Stimulated activated CD8-positive, alpha-beta memory T cell treated with anti-CD3 and anti-CD28 coated beads, Interleukin-15, amount 100 ng/mL, for 4 hours (primary cell): ENCODE results near the gene TOX2.
A peak's percentile ranks its signal among the peaks of the same experiment; 100 is the strongest.

Experiments used
- DNase-seq, 2 donors: peaks; one replicate each; pipeline ENCODE4 v3.0.0-alpha.2; 2020; ENCODE audit warnings: low read depth in 2 of 2

Gene TOX2

DNA sequence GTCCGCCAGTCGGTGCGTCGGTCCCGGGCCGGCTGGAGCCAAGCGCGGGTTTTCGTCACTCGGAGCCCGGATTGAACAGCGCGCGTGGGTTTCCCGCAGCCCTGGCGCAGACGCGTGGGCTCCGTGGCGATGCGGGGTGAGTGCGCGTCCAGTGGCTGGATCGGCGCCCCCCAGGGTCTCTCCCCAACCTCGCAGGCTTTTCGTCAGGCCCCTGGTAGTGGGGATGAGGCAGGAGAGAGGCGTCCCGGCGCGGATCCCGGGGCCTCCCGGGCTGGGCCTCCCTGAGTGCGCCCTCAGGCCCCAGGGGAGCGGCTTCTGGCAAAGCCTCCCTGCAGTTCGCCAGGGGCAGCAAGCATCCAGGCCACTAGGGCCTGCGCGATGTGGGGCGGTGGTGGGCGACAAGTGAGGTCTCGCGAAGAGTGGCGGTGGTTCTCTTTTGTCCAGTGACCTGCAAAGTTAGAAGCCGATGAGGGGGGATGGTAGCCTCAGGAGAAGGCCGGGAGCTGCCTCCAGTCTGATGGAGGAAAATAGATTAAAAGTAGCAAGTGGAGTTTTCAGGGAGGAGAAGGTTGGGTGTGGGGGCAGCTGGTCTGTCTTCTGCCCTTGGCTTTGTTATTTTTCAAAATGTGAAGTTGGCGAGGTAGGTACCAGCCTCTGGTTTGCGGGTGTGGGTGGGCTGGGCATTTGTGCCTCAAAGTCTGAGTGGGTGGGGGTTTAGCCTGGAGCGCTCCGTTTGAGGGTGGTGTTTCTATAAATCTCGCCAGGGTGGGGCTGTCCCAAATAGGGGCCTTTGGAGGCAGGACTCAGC is 1.6 kb downstream of the TOX2 start:
- DNase-seq = no peak

- no peak for DNase-seq
Observed at GRCh38 chr20:43916881-43917371, 2.3 kb downstream of the TOX2 start.

- no peak for DNase-seq
Observed at GRCh38 chr20:43917380-43917779, 2.7 kb downstream of the TOX2 start.

DNA sequence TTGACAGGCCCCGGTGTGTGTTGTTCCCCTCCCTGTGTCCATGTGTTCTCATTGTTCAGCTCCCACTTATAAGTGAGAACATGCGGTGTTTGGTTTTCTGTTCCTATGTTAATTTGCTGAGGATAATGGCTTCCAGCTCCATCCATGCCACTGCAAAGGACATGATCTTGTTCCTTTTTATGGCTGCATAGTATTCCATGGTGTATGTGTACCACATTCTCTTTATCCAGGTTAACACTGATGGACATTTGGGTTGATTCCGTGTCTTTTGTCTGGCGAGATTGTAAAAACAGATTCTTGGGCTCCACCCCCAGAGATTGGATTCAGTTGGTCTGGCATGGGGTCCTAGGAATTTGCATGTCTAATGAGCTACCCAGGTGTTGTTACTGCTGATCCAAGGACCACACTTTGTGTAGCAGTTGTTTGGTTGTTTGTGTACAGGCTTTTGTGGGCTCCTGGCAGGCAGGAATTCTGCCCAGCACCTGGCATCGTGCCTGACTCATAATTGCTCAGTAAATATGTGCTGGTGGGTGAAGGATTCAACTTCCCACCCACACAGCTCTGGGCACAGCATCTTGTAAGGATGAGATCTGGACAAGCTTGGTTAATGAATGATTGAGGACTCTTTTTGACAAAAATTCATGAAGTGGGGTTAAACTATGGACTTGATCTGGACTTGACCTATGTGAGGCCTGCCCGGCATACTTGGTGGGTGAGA is 5.2 kb downstream of the TOX2 start:
- DNase-seq = no peak

DNA sequence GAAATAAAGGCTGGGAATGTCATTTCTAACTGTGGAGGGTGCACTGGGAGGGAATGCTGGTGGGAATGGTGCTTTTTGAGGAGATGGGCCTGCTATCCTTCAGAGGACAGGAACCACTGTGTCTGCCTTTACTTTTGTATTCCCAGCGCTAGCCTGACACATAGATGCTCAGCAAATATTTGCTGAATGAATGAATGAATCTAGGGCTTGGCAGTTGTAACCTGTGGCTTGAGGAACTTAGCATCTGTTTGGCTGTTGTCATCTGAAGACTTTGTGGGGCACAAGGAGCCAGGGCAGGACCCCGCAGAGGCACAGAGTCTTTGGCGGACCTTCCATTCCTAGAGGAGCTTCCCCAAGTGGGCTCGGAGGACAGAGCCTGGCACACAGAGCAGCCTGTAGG is 6.1 kb downstream of the TOX2 start:
- no peak for DNase-seq

DNA sequence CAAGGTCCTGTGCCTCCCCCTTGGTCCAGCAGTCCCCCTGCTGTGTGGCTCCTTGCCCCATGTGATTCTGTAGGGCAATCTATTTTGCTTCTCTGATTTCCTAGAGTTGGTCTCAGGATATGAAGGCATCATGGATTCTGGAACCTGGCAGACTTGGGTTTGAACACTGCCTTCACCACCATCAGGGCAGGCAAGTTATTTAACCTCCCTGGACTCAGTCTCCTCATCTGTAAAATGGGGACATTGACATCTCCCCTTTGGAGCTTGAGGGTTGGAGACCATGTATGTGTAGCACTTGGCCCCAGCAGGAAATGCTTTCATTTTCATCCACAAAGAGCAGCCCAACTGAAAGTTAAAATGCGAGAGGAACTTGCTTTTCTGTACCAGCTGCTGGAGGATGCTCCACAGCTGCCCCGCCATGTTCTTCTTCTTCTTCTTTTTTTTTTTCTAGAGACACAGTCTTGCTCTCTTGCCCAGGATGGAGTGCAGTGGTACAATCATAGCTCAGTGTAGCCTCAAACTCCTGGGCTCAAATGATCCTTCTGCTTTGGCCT is 6.7 kb downstream of the TOX2 start:
- DNase-seq = no peak

- no peak for DNase-seq
Observed at GRCh38 chr20:43922614-43923013, 8.0 kb downstream of the TOX2 start.

DNA sequence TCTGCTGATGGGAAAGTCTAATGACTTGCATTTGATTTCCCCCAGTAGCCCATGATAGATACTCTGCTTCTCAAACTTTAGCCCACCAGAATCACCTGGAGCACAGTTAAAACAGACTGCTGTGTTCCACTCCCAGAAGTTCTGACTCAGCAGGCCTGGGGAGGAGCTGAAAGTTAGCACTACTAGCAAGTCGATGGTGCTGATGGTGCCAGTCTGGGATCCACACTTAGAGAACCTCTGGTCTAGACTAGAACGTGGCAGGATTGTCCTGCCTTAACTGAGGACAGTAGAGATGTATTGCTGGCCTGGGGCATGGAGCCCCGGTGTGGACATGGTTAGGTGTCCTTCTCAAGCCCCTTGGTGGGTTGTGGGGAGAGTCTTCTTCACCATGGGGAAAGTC is 8.7 kb downstream of the TOX2 start:
- no peak for DNase-seq

DNA sequence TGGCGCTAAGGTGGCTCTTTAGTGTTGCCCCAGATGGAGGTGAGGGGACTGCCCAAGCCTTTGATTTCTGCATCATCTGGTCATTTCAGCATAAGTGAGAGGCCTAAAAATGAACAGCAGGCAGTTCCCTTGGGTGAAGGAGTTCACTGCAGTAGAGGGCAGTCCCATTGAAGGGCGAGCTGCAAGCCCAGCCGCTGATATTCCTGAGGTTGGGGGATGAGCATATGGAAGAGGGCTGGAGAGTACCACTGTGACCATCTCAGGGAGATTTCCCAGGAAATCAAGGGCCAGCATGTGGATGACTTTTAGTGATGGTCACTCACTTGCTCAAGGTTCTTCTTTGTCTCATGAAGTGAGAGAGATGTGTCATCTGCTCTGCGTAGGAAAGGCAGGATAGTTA is 9.3 kb downstream of the TOX2 start:
- DNase-seq = no peak

DNA sequence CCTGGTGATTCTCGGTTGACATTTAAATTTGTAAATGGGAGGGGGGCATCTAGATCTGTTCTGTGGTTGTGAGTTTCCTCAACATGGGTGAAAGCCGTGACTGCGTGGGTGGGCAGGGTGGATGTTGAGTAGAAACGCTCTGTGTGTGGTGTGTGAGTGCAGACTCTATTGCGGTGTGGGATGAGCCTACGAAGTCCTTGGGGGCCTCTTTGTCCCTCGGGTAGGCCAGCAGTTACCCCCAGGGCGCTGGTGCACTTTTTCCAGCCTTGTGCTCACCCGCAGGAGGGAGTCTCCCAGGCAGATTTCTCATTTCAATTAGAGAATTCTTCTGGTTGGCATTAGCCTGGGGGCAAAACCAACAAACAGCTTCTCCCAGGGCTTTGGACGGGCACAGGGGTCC is 10.6 kb downstream of the TOX2 start:
- peak; percentile 54 to 71 for DNase-seq

- DNase-seq = no peak
Observed at GRCh38 chr20:43925801-43926200, 11.1 kb downstream of the TOX2 start.

- DNase-seq = no peak
Observed at GRCh38 chr20:43926287-43927050, 11.8 kb downstream of the TOX2 start.

DNA sequence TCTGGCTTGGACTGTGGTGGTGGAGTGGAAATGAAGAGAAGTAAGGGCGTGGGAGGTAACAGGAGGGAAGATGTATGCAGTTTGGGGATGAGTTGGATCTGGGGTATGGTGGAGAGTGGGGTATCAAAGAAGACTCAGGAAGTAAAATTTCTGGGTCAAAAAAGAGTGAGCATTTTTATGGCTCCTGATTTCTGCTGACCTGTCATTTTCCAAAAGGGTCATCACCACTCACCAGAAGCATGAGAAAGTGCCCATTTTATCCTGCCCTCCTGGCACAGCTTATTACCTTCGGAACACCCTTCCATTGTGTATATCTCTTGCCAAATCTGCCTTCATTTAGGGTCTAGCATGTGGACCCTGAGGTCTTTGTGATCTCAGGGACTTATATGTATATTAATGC is 17.3 kb downstream of the TOX2 start:
- DNase-seq = no peak

- no peak for DNase-seq
Observed at GRCh38 chr20:43934833-43935232, 20.2 kb downstream of the TOX2 start.

GRCh38 chr20:43936104-43936770 is 21.6 kb downstream of the TOX2 start:
- DNase-seq = no peak

GRCh38 chr20:43936805-43937204 is 22.2 kb downstream of the TOX2 start:
- no peak for DNase-seq

- DNase-seq = no peak
Observed at GRCh38 chr20:43937591-43937990, 22.9 kb downstream of the TOX2 start.

GRCh38 chr20:43938017-43938655 is 23.5 kb downstream of the TOX2 start:
- DNase-seq = no peak

- DNase-seq = no peak
Observed at GRCh38 chr20:43938932-43939761, 24.5 kb downstream of the TOX2 start.

DNA sequence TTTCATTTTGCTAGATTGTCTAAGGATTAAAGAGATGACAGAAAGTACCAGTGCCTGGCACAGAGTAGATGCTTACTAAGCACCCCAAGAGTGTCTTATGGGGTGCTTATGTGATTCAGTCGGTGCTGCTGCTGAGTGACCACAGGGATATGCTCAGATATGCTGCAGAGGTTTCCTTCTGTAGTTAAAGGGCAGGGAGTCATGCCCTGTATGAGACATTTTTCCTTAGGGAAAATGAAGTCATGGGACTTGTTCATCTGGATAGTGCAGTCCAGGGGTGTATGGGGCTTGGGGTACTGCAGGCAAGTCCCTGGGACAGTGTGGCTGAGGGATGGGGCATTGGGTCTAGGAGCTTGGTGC is 25.1 kb downstream of the TOX2 start:
- DNase-seq = no peak
